Stimulated activated CD4-positive, alpha-beta T cell treated with anti-CD3 and anti-CD28 coated beads, TNF-alpha, amount 100 ng/mL, for 4 hours (primary cell): Measurements from ENCODE around the gene SPTB.
"Not testable (repeated sequence)": the region's sequence is repeated elsewhere in the genome, so short reads cannot be mapped to it uniquely, and the experiment has no call there.

Experiments used
- DNase-seq, 3 experiments: peaks; one replicate each; pipeline ENCODE4 v3.0.0-alpha.2; 2020; ENCODE audit warnings: low read depth in 3 of 3

Gene SPTB

DNA sequence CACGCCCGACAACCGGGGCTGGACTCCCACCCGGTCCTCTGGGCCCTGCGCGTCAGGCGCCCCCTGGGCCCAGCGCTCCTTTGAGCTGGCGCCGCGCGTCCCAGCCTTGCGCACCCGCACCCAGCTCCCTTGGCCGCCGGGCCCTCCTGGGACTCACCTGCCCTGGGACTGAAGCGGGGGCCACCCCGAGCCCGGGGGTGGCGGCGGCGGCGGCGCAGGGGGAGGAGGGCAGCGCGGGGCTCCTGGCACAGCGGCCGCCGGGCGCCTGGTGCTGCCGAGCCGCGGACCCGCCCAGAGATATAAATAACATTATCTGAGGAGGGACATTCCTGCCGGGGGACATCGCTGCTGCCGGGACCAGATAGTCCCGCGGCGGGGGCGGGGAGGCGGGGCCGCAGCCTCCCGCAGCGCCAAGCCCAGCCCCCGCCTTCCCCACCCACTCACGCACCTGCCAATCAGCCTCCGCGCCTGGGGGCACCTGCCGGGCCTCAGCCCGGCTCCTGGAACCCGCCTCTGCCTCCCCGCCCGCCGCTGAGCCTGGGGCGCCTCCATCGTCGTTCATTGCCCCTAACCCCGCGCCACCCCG lies at the start of gene SPTB:
Gene SPTB, minus strand, starts transcription at position 273 of the 586 bp plus-strand sequence. CDS start 56,813 bp downstream, outside the sequence.
- DNase-seq: peak; percentile 55 to 66 (median 59)

- no peak for DNase-seq
These were observed 49.3 kb upstream of the SPTB start for GRCh38 chr14:64929014-64929359.

- DNase-seq: no peak
These were observed 48.7 kb upstream of the SPTB start for GRCh38 chr14:64928239-64929013.

- DNase-seq: no peak
These were observed 47.3 kb upstream of the SPTB start for GRCh38 chr14:64927031-64927430.

DNA sequence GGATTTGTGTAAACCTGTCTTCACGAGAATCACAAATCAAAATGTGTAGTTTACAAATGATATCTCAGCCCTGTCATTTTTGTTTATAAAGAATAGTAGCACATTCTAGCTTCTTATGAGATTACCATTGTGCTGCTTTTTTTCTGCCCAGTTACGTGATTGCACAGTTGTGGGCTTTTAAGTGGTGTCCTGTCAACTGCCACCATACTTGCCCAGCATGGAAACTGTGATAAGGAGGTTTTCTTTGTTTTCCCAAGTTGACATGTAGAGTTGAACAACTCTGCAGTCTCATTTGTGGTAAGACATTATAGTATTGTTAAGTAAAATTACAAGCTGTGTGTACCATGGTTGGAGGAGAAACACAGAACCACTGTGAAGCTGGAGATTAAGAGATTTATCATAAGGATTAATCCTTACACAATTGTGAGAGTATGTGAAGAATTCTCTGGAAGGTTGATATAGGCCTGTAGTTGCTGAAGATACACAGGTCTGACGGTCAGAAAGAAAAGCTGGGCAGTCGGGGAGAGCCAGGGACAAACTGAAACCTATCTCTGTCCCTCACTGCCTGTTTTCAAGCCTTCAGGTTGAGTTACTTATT lies 46.8 kb upstream of the SPTB start:
- DNase-seq: no peak

DNA sequence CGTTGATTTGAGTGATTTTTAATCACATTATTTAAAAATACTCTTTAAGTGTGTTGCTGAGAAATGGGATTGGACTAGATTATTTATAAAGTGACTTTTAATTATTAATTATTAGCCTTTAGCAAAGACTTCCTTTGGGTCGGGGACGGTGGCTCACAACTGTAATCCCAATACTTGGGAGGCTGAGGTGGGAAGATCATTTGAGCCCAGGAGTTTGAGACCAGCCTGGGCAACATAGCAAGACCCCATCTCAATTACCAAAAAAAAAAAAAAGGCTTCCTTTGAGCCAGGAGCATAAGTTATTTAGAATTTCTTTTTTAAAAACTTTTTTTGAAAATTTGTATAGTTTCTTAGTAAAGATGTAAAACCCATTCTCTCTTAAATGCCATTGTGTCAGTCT lies 43.3 kb upstream of the SPTB start:
- no peak for DNase-seq

GRCh38 chr14:64920465-64920864 lies 40.8 kb upstream of the SPTB start:
- no peak for DNase-seq

GRCh38 chr14:64919618-64920017 lies 39.9 kb upstream of the SPTB start:
- DNase-seq: no peak

DNA sequence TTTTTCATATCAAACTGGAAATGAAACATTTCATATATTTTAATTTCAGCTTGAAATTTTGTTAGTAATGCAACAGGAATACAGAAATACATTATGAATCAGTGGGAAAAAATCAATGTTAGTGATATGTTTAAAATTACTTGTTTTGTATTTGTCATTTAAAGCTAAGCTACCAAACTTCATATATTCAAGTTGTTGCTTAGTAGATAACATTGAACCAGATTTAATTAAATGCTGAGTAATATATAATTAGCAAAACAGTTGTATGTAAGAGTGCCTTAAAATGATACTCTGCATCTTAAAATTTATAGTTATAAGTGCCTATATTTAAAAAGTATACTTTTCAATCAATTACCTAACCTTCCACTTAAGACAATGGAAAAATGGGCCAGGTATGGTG lies 39.5 kb upstream of the SPTB start:
- DNase-seq: no peak

DNA sequence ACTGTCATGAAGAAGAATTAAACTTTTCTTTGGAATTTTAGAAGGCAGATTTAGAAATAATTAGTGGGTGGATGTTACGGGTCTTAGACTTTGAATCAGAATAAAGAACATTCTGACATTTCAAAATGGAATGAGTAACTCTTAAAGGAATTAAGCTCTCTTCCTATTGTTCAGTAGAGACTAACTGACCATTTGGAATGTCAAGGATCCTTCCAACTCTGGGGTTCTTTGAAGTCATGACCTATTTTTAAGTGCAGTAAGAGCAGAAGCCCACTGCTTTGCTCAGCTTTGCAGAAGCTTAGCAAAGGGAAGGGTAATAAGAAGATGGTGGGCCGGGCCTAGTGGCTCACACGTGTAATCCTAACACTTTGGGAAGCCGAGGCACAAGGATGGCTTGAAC lies 38.5 kb upstream of the SPTB start:
- no peak for DNase-seq

DNA sequence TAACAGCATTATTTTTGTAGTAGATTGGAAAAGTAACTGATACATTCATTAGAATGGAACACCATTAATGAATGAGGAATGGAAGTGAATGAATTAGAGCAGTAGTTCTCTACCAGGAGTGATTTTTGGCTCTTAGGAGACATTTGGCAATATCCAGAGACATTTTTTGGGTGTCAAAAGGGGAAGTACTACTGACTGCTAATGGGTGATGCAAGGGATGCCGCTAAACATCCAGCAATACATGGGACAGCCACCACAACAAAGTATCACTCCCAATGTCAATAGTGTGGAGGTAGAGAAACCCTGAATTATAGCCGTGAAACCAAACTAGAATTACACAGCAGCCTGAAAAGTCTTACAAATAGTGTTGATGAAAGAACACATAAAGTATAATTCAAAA lies 36.1 kb upstream of the SPTB start:
- DNase-seq: no peak

DNA sequence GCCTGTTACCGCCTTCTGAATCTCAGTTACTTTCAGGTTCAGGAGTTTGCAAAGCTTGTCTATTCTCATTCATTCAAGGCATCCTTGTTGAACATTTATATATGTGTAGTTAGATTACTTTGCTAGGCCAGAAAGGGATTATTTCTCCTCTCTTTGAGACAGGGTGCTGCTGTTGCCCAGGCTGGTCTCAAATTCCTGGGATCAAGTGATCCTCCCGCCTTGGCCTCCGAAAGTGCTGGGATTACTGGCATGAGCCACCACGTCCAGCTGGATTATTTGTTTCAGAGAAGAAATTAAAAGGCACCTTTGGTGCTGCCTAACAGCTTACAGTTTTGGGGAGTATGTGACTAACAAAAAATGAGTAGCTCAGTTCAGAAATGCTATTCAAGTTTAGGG lies 35.3 kb upstream of the SPTB start:
- no peak for DNase-seq

GRCh38 chr14:64914237-64915028 lies 34.7 kb upstream of the SPTB start, which contains the start of gene CHURC1:
Gene CHURC1 (plus strand): TSS chr14:64914455. CDS start chr14:64914496, 41 bp downstream.
- DNase-seq: peak; percentile 82 to 97 (median 97)

DNA sequence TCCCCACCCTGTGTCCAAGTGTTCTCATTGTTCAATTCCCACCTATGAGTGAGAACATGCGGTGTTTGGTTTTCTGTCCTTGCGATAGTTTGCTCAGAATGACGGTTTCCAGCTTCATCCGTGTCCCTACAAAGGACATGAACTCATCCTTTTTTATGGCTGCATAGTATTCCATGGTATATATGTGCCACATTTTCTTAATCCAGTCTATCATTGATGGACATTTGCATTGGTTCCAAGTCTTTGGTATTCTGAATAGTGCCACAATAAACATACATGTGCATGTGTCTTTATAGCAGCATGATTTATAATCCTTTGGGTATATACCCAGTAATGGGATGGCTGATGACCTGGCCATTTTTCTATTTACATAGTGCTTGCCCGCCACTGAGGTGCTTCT lies 33.8 kb upstream of the SPTB start:
- not testable (repeated sequence) for DNase-seq

DNA sequence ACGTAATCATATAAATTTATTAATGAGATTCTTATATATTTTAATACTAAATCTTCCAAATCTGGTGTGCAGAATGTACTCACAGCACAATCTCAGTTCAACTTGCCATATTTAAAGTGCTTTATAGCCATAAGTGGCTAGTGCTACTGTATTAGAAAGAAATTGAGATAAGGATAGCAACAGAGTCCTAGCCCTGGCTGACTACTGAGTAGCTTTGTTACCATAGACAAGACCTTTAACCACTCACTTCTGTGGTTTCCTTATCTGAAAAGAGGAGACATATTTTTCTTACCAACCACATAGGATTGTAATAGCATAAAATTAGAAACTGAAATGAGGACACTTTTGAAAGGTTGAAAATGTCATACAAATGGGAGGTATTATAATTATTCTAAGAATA lies 32.6 kb upstream of the SPTB start:
- DNase-seq: no peak

DNA sequence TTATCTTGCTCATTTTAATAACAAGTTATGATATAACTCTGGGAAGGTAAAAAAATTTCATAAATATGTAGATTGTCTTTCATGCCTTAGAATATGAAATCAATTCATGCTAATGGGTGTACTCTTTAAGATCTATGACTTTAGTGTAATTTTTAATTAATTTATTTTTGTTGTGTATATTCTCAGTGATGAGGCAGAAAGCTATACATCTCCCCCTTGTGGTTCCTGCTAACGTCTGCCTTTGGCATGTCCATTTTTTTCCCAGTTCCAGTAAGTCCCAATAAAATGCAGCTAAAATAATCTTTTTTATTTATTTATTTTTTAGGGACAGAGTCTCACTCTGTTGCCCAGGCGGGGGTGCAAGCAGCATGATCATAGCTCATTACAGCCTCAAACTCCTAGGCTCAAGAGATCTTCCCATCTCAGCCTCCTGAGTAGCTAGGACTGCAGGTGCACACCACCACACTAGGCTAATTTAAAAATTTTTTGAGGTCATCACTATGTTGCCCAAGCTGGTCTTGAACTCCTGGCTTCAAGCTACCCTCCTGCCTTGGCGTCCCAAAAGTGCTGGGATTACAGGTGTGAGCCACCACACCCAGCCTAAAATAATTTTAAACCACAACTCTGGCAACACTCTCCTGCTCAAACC lies 31.3 kb upstream of the SPTB start:
- no peak for DNase-seq

DNA sequence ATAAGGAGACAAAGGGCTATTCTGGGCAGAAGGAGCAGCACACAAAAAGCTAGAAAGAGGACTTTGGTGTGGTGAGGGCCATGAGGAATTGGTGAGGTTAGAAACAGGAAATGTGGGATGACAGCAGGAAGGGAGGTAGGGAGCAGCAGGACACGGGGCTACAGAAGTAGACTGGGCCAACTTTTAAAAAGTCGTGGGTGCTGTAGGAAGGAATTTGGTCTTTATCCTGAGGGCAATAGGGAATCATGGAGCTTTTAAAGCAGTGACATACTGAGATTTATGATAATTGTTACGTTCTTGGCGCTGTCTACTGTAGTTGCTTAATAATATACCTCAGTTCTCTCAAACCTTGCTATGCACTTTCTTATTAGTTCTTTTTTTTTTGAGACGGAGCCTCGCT lies 26.3 kb upstream of the SPTB start:
- no peak for DNase-seq

GRCh38 chr14:64899958-64900357 lies 20.3 kb upstream of the SPTB start:
- DNase-seq: no peak

- DNase-seq: no peak
These were observed 12.2 kb upstream of the SPTB start for GRCh38 chr14:64891839-64892375.

DNA sequence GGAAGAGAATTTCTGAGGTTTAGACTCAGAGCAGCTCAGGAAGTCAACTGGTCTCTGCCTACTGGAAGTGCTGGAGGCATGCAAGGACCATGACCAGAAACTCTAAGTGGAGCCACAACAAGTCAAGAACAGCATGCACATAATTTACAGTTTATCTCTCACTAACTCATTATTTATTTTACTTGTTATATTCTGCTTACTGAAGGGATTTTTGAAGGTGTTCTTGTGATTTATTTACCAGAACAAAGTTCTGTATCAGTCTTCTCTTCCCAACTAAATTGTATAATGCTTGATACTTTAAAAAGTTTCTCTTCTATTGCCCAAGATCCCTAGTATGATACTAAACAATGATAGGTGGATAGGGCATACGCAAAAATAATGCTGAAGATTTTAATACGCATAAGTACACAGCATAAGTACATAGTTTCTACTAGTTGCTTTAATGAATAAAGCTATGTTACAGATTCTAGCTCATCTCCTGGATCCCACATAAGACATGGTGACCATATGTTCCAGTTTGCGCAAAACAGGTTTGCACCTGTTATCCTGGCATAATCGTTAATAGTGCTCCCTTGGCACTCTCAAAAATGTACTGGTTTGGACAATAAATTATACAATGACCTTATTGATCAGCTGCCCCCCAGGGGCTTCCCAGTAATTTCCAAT lies 11.6 kb upstream of the SPTB start:
- DNase-seq: no peak

DNA sequence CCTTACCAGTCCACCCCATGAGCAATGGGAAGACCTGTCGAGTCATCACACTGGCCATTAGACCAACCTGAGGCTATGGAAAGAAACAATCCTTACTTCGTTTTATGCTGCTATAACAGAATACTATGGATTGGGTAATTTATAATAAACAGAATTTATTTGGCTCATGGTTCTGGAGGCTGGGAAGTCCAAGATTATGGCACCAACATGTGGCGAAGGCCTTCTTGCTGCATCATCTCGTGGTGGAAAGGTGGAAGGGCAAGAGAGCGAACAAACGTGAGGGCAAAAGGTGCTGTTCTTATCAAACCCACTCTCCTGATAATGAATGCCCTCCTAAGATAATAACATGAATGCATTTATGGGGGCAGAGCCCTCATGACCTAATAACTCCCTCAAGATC lies 9.6 kb upstream of the SPTB start:
- no peak for DNase-seq
